ENCODE results near the gene ABHD11. TPM values are rescaled to one million over a fixed set of nuclear protein-coding genes. Genes with fewer than 3 reads are reported as not detected.

The ABHD11 gene
- total and polyA plus RNA-seq, 2 experiments from 2014 or later, result 18.7 to 24.6 TPM

DNA sequence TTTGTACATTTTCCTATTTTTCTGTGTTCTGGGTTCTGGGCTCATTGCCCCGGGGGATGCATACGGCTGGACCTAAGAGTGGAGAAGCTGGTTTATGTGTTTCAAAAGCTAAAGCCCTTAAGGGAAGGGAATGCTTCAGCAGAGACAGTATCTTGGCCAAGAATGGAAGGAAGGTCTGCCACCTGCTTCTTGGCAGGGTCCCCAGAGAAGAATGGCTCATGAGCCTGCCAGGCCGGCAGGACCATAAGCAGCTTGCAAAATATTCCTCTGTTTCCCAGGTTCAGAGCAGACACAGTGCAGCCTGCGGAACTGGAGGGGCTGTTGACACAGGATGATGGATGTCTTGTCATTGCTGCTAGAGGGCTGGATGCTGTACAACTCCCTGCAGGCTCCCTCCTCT lies 7.8 kb upstream of the ABHD11 start:
- H3K4me3 Mint-ChIP-seq, result no peak overlapping the region
- TF ChIP-seq EZH2phosphoT487 (IDR thresholded peaks at IDR 0.05; ENCODE audit: unreplicated experiment), result no peak
- no peak for TF ChIP-seq NANOG (IDR thresholded peaks at IDR 0.05; ENCODE audit: borderline replicate concordance)
- TF ChIP-seq ZNF331 (CRISPR knock-in tag; IDR thresholded peaks at IDR 0.05; ENCODE audit: low read depth), result no peak
- TF ChIP-seq CREB1 (CRISPR knock-in tag; IDR thresholded peaks at IDR 0.05; ENCODE audit: low read depth), result no peak
- TF ChIP-seq JUNB (IDR thresholded peaks at IDR 0.05; ENCODE audit: unreplicated experiment), result no peak
- TF ChIP-seq STAT1 (IDR thresholded peaks at IDR 0.05; ENCODE audit: unreplicated experiment), result no peak
- no peak for TF ChIP-seq EZH2 (IDR thresholded peaks at IDR 0.05; ENCODE audit: low read depth, unreplicated experiment)
- TF ChIP-seq, protein P1, sequence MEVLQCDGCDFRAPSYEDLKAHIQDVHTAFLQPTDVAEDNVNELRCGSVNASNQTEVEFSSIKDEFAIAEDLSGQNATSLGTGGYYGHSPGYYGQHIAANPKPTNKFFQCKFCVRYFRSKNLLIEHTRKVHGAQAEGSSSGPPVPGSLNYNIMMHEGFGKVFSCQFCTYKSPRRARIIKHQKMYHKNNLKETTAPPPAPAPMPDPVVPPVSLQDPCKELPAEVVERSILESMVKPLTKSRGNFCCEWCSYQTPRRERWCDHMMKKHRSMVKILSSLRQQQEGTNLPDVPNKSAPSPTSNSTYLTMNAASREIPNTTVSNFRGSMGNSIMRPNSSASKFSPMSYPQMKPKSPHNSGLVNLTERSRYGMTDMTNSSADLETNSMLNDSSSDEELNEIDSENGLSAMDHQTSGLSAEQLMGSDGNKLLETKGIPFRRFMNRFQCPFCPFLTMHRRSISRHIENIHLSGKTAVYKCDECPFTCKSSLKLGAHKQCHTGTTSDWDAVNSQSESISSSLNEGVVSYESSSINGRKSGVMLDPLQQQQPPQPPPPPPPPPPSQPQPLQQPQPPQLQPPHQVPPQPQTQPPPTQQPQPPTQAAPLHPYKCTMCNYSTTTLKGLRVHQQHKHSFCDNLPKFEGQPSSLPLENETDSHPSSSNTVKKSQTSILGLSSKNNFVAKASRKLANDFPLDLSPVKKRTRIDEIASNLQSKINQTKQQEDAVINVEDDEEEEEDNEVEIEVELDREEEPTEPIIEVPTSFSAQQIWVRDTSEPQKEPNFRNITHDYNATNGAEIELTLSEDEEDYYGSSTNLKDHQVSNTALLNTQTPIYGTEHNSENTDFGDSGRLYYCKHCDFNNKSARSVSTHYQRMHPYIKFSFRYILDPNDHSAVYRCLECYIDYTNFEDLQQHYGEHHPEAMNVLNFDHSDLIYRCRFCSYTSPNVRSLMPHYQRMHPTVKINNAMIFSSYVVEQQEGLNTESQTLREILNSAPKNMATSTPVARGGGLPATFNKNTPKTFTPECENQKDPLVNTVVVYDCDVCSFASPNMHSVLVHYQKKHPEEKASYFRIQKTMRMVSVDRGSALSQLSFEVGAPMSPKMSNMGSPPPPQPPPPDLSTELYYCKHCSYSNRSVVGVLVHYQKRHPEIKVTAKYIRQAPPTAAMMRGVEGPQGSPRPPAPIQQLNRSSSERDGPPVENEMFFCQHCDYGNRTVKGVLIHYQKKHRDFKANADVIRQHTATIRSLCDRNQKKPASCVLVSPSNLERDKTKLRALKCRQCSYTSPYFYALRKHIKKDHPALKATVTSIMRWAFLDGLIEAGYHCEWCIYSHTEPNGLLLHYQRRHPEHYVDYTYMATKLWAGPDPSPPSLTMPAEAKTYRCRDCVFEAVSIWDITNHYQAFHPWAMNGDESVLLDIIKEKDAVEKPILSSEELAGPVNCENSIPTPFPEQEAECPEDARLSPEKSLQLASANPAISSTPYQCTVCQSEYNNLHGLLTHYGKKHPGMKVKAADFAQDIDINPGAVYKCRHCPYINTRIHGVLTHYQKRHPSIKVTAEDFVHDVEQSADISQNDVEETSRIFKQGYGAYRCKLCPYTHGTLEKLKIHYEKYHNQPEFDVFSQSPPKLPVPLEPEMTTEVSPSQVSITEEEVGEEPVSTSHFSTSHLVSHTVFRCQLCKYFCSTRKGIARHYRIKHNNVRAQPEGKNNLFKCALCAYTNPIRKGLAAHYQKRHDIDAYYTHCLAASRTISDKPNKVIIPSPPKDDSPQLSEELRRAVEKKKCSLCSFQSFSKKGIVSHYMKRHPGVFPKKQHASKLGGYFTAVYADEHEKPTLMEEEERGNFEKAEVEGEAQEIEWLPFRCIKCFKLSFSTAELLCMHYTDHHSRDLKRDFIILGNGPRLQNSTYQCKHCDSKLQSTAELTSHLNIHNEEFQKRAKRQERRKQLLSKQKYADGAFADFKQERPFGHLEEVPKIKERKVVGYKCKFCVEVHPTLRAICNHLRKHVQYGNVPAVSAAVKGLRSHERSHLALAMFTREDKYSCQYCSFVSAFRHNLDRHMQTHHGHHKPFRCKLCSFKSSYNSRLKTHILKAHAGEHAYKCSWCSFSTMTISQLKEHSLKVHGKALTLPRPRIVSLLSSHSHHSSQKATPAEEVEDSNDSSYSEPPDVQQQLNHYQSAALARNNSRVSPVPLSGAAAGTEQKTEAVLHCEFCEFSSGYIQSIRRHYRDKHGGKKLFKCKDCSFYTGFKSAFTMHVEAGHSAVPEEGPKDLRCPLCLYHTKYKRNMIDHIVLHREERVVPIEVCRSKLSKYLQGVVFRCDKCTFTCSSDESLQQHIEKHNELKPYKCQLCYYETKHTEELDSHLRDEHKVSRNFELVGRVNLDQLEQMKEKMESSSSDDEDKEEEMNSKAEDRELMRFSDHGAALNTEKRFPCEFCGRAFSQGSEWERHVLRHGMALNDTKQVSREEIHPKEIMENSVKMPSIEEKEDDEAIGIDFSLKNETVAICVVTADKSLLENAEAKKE (CRISPR knock-in tag; IDR thresholded peaks at IDR 0.05), result no peak
- TF ChIP-seq, protein P2, sequence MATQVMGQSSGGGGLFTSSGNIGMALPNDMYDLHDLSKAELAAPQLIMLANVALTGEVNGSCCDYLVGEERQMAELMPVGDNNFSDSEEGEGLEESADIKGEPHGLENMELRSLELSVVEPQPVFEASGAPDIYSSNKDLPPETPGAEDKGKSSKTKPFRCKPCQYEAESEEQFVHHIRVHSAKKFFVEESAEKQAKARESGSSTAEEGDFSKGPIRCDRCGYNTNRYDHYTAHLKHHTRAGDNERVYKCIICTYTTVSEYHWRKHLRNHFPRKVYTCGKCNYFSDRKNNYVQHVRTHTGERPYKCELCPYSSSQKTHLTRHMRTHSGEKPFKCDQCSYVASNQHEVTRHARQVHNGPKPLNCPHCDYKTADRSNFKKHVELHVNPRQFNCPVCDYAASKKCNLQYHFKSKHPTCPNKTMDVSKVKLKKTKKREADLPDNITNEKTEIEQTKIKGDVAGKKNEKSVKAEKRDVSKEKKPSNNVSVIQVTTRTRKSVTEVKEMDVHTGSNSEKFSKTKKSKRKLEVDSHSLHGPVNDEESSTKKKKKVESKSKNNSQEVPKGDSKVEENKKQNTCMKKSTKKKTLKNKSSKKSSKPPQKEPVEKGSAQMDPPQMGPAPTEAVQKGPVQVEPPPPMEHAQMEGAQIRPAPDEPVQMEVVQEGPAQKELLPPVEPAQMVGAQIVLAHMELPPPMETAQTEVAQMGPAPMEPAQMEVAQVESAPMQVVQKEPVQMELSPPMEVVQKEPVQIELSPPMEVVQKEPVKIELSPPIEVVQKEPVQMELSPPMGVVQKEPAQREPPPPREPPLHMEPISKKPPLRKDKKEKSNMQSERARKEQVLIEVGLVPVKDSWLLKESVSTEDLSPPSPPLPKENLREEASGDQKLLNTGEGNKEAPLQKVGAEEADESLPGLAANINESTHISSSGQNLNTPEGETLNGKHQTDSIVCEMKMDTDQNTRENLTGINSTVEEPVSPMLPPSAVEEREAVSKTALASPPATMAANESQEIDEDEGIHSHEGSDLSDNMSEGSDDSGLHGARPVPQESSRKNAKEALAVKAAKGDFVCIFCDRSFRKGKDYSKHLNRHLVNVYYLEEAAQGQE (IDR thresholded peaks at IDR 0.05; ENCODE audit: unreplicated experiment), result no peak
- no peak for TF ChIP-seq ZNF114 (CRISPR knock-in tag; IDR thresholded peaks at IDR 0.05)
- TF ChIP-seq, protein P3, sequence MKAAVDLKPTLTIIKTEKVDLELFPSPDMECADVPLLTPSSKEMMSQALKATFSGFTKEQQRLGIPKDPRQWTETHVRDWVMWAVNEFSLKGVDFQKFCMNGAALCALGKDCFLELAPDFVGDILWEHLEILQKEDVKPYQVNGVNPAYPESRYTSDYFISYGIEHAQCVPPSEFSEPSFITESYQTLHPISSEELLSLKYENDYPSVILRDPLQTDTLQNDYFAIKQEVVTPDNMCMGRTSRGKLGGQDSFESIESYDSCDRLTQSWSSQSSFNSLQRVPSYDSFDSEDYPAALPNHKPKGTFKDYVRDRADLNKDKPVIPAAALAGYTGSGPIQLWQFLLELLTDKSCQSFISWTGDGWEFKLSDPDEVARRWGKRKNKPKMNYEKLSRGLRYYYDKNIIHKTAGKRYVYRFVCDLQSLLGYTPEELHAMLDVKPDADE (IDR thresholded peaks at IDR 0.05), result no peak
- TF ChIP-seq, protein P4, sequence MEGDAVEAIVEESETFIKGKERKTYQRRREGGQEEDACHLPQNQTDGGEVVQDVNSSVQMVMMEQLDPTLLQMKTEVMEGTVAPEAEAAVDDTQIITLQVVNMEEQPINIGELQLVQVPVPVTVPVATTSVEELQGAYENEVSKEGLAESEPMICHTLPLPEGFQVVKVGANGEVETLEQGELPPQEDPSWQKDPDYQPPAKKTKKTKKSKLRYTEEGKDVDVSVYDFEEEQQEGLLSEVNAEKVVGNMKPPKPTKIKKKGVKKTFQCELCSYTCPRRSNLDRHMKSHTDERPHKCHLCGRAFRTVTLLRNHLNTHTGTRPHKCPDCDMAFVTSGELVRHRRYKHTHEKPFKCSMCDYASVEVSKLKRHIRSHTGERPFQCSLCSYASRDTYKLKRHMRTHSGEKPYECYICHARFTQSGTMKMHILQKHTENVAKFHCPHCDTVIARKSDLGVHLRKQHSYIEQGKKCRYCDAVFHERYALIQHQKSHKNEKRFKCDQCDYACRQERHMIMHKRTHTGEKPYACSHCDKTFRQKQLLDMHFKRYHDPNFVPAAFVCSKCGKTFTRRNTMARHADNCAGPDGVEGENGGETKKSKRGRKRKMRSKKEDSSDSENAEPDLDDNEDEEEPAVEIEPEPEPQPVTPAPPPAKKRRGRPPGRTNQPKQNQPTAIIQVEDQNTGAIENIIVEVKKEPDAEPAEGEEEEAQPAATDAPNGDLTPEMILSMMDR (conservative IDR thresholded peaks at IDR 0.05; ENCODE audit: low read depth in 2 of 2), result no peak
- no peak for TF ChIP-seq POLR2AphosphoS5 (IDR thresholded peaks at IDR 0.05; ENCODE audit: low read depth)
- ATAC-seq, result no peak

More for the DNA sequence above, 7.8 kb upstream of the ABHD11 start:
- H3K36me3 Mint-ChIP-seq (ENCODE audit: low read depth), result peaks cover 2% of the 10 kb centered on the region; the same call in 2 of the 3 replicates
- H3K27ac ChIP-seq (ENCODE audit: low read depth), result no peak overlapping the region
- H3K27me3 Mint-ChIP-seq (ENCODE audit: insufficient read depth, low read depth, poor library complexity), result peaks cover 19% of the 10 kb centered on the region
- peaks cover 2% of the 10 kb centered on the region; the same call in 2 of the 3 replicates for H3K9me3 Mint-ChIP-seq
- no peak overlapping the region for H3K27ac Mint-ChIP-seq
- DNase-seq (ENCODE audit: low spot score), result no peak
- no peak overlapping the region for H2AFZ ChIP-seq
- H3F3A ChIP-seq (replicated peaks; ENCODE audit: low read depth), result no peaks in the 10 kb centered on the region; the same call in 1 of the 2 replicates
- H4K20me1 ChIP-seq (replicated peaks; ENCODE audit: insufficient read depth), result no peaks in the 10 kb centered on the region
- peaks cover 14% of the 10 kb centered on the region; the same call in 1 of the 2 replicates for H3K27me3 ChIP-seq (ENCODE audit: insufficient read depth)
- H3K9me2 ChIP-seq (ENCODE audit: insufficient read depth), result no peaks in the 10 kb centered on the region
- no peaks in the 10 kb centered on the region for H3K36me3 ChIP-seq (ENCODE audit: insufficient read depth)
- H3K4me2 ChIP-seq, result no peak overlapping the region
- no peaks in the 10 kb centered on the region for H3K79me2 ChIP-seq (replicated peaks; ENCODE audit: insufficient read depth)
- H3K4me3 ChIP-seq, result no peak overlapping the region
- peaks cover 29% of the 10 kb centered on the region for H3K4me1 Mint-ChIP-seq
- H3K4me1 ChIP-seq (ENCODE audit: insufficient read depth), result peaks cover 22% of the 10 kb centered on the region

Data from GM23338 (cell line).